GM06990 (cell line): ENCODE data around the gene UBR7.

Experiments
- DNase-seq: peaks from one replicate; pipeline ENCODE4 v3.0.0-alpha.2; 2011; ENCODE audit not compliant: insufficient read length; ENCODE audit errors: extremely low read depth
- H3K27me3 ChIP-seq: replicated peaks from 2 replicates; pipeline ENCODE4 v1.6.0; 2011; ENCODE audit warnings: low read length; ENCODE audit not compliant: control insufficient read depth, insufficient read depth
- H3K36me3 ChIP-seq: 2 replicates; pipeline ENCODE4 v1.5.1; 2011; ENCODE audit warnings: low read length; ENCODE audit not compliant: control insufficient read depth, insufficient read depth
- H3K4me3 ChIP-seq: replicated peaks from 2 replicates; pipeline ENCODE4 v1.5.1; 2011; ENCODE audit warnings: low read depth, mild to moderate bottlenecking, control low read depth, low read length
- TF ChIP-seq, protein P1 (sequence below): IDR thresholded peaks from 2 replicates; pipeline ENCODE4 v1.5.1; 2011; ENCODE audit warnings: low read length, control low read depth, mild to moderate bottlenecking, inconsistent platforms; ENCODE audit not compliant: insufficient read depth, poor library complexity, severe bottlenecking

The UBR7 gene

DNA sequence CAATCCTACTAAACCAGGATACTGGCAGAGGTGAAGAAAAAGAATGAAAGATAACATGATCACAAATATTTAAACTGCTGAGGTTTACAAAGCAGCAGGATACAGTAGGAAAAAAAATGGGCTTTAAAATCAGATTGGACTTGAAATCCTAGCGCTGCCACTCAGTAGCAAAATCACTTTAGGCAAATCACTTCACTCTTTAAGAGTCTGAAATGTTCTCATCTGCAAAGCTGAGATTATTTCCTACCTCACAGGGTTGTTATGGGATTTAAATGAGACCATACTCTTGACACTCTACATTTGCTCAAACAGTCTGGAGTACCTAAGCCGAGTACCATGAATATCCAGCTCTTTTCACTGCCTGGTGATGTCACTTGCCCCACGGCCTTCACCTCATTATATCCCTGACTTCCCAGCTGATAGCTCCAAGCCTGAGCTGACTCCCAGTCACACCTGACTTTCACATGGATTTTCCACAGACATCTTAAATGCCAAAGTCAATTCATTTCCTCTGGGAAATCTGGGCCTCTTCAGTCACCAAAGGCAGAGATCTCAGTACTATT is 60.2 kb downstream of the UBR7 start:
- DNase-seq: no peak
- no peaks in the 10 kb centered on the region for H3K27me3 ChIP-seq
- TF ChIP-seq, protein P1, sequence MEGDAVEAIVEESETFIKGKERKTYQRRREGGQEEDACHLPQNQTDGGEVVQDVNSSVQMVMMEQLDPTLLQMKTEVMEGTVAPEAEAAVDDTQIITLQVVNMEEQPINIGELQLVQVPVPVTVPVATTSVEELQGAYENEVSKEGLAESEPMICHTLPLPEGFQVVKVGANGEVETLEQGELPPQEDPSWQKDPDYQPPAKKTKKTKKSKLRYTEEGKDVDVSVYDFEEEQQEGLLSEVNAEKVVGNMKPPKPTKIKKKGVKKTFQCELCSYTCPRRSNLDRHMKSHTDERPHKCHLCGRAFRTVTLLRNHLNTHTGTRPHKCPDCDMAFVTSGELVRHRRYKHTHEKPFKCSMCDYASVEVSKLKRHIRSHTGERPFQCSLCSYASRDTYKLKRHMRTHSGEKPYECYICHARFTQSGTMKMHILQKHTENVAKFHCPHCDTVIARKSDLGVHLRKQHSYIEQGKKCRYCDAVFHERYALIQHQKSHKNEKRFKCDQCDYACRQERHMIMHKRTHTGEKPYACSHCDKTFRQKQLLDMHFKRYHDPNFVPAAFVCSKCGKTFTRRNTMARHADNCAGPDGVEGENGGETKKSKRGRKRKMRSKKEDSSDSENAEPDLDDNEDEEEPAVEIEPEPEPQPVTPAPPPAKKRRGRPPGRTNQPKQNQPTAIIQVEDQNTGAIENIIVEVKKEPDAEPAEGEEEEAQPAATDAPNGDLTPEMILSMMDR: no peak
- peaks cover 2% of the 10 kb centered on the region for H3K36me3 ChIP-seq
- no peak overlapping the region for H3K4me3 ChIP-seq

DNA sequence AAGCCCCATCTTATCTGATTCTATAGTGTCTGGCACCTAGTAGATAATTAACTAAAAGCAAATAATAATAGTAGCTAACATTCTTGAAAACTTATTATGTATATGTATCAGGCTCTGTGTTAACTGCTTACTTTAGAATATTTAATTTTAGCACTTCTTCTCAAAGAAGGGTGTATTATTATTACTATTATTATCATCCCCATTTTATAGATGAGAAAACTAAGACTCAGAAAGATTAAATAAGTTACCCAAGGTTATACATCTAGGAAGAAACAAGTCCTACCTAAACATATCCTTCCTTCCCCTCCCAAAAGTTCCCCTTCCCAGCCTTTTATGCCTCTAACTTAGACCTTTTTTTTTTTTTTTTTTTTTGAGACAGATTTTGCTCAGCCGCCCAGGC is 61.4 kb downstream of the UBR7 start:
- no peak for DNase-seq
- TF ChIP-seq, protein P1: no peak
- Histone ChIP-seq H3K4me3 (no peak overlapping the region), H3K27me3 (no peaks in the 10 kb centered on the region), H3K36me3 (peaks cover under 1% of the 10 kb centered on the region)

DNA sequence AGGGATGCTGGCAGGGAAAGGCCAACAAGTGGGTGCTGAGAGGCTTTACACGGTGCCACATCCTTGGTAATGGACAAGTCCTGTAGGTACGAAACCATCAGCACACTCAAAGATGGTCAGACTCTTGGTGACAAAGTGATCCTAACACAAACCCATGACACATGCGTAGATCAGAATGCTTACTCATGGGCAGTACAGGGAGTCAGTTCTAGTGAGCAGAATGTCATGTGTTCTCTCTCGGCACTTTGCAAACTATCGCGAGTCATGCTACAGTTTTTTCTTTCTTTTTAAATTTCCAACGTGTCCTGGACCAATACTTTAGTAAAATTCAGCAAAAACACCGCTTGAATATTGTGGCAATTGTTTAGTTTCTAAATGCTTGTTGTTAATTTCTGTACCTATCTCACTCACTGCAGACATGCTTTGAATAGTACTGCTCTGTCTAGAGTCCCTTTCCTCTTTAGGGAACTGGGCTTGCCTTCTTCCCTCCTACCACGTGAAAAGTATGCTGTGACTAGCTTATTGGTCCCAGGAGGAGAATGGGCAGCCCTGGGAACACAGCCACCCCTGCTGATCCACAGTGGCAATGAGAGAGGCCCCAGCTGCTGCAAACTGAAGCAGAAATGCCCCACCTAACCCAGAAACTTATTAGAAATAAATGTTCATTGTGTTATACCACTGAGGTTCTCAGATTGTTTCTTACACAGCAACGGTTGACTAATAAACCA is 62.4 kb downstream of the UBR7 start:
- TF ChIP-seq, protein P1: no peak
- no peaks in the 10 kb centered on the region for H3K36me3 ChIP-seq
- H3K27me3 ChIP-seq: no peaks in the 10 kb centered on the region
- no peak overlapping the region for H3K4me3 ChIP-seq
- DNase-seq: no peak

DNA sequence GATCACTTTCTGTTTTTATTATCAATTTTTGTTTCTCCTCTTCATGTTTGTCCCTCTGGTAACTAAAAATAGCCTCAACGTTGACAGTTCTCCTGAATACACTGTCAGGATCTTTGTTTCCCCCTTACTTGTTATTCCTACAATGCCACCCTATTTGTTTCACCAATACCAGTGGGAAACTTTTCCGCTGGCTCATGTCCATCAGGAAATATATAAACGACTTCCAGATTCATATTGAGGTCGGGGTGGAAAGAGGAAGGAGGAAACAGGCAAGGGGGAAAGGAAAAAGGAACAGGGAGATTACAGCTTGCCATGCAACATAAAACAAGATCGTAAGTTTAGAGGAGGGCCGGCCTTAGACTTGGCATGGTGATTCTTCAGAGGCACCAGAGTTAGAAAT is 64.1 kb downstream of the UBR7 start:
- Histone ChIP-seq H3K27me3 (no peaks in the 10 kb centered on the region), H3K4me3 (no peak overlapping the region), H3K36me3 (no peaks in the 10 kb centered on the region)
- TF ChIP-seq, protein P1: no peak
- DNase-seq: no peak

DNA sequence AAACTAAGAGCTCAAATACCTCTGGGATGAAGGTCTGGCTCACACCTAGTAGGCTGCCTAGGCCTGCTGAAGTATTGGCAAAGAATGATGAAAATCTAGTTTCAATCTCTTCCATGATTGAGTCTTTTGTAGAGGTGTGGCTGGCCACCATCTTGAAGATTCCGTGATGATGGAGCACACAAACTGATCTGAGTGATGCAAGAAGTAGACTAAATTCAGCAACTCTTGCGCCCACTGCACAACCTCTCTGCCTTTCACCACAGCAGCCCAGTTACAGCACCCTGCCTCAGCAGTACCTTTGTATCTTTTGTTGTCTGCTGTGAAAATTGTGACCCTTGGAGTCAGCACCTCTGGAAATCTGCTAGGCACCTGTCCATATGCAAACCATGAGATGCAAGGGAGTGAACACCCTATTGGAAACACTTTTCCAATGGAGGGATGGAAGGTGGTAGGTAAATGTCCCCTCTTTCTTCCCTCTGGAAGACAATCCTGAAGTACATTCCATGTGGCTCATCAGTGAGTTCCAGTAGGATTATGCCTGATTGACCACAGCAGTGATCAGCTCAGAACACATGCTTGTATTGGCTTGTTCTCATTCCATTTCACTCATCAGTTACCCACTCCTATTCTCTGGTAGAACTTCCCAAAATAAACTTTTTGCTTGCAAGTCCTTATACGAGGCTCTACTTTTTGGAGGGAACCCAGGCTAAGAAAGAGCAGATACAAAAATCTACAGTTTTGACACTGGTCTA is 67.2 kb downstream of the UBR7 start:
- Histone ChIP-seq H3K27me3 (no peaks in the 10 kb centered on the region), H3K4me3 (no peak overlapping the region), H3K36me3 (no peaks in the 10 kb centered on the region)
- DNase-seq: no peak
- TF ChIP-seq, protein P1: no peak
